DOHH2 (cell line): Measurements from ENCODE around the gene KCTD5.

ENCODE experiments used
- H3F3A ChIP-seq: fragments of 200-600 bp; sonication (generic), shearing (Covaris generic); 2 replicates; pipeline ENCODE4 v1.6.0; 2016; ENCODE audit warnings: antibody characterized with exemption, mild to moderate bottlenecking; ENCODE audit not compliant: control insufficient read depth, insufficient read depth
- H3K27ac ChIP-seq: fragments of 200-600 bp; sonication (generic); 2 replicates; pipeline ENCODE4 v1.5.1; 2014; ENCODE audit warnings: low read depth, mild to moderate bottlenecking, low read length, moderate library complexity
- H3K27me3 ChIP-seq: fragments of 200-600 bp; sonication (generic); 2 replicates; pipeline ENCODE4 v1.6.1; 2014; ENCODE audit warnings: mild to moderate bottlenecking, low read length, mixed read lengths; ENCODE audit not compliant: control insufficient read depth
- H3K36me3 ChIP-seq: fragments of 200-600 bp; sonication (generic); 2 replicates; pipeline ENCODE4 v1.6.1; 2014; ENCODE audit warnings: mild to moderate bottlenecking, low read length, moderate library complexity, mixed read lengths; ENCODE audit not compliant: control insufficient read depth
- H3K4me1 ChIP-seq: fragments of 200-600 bp; sonication (generic); 2 replicates; pipeline ENCODE4 v1.6.1; 2014; ENCODE audit warnings: mild to moderate bottlenecking, low read length, mixed read lengths; ENCODE audit not compliant: control insufficient read depth
- H3K4me2 ChIP-seq: fragments of 200-600 bp; sonication (generic); 2 replicates; pipeline ENCODE4 v1.6.0; 2014; ENCODE audit warnings: mild to moderate bottlenecking, low read length, moderate library complexity
- H3K4me3 ChIP-seq: fragments of 200-600 bp; sonication (generic); 2 replicates; pipeline ENCODE4 v1.5.1; 2014; ENCODE audit warnings: mild to moderate bottlenecking, low read length, mixed read lengths
- H3K79me2 ChIP-seq: fragments of 200-600 bp; sonication (generic); 2 replicates; pipeline ENCODE4 v1.6.1; 2014; ENCODE audit warnings: mild to moderate bottlenecking, low read length, mixed read lengths; ENCODE audit not compliant: control insufficient read depth
- H3K9me2 ChIP-seq: fragments of 200-600 bp; sonication (generic); replicated peaks from 2 replicates; pipeline ENCODE4 v1.6.1; 2014; ENCODE audit warnings: mild to moderate bottlenecking, low read length, mixed read lengths; ENCODE audit not compliant: control insufficient read depth
- H3K9me3 ChIP-seq: fragments of 200-600 bp; sonication (generic); 2 replicates; pipeline ENCODE4 v1.6.1; 2014; ENCODE audit warnings: antibody characterized with exemption, low read length, mixed read lengths; ENCODE audit not compliant: control insufficient read depth, insufficient read depth
- H4K20me1 ChIP-seq: fragments of 200-600 bp; sonication (generic); 2 replicates; pipeline ENCODE4 v1.6.0; 2014; ENCODE audit warnings: low read depth, mild to moderate bottlenecking, antibody characterized with exemption, low read length, moderate library complexity; ENCODE audit not compliant: control insufficient read depth, insufficient read depth
- EZH2phosphoT487 ChIP-seq: fragments of 200-600 bp; sonication (generic); IDR thresholded peaks from 2 replicates; pipeline ENCODE4 v1.6.1; 2017; ENCODE audit warnings: borderline replicate concordance, mild to moderate bottlenecking, antibody characterized with exemption, low read length, moderate library complexity, mixed read lengths
- TF ChIP-seq, protein P1 (sequence below): fragments of 200-600 bp; sonication (generic); IDR thresholded peaks from one replicate; pipeline ENCODE4 v1.5.1; 2014; ENCODE audit warnings: antibody characterized with exemption, mild to moderate bottlenecking, low read depth, low read length; ENCODE audit not compliant: poor library complexity, severe bottlenecking

The KCTD5 gene

GRCh38 chr16:2742323-2743006 is 60.1 kb downstream of the KCTD5 start:
- no peak overlapping the region for H3K4me3 ChIP-seq
- H3K27me3 ChIP-seq = no peaks in the 10 kb centered on the region
- no peak overlapping the region for H3K4me2 ChIP-seq
- TF ChIP-seq EZH2phosphoT487 = no peak
- TF ChIP-seq, protein P1, sequence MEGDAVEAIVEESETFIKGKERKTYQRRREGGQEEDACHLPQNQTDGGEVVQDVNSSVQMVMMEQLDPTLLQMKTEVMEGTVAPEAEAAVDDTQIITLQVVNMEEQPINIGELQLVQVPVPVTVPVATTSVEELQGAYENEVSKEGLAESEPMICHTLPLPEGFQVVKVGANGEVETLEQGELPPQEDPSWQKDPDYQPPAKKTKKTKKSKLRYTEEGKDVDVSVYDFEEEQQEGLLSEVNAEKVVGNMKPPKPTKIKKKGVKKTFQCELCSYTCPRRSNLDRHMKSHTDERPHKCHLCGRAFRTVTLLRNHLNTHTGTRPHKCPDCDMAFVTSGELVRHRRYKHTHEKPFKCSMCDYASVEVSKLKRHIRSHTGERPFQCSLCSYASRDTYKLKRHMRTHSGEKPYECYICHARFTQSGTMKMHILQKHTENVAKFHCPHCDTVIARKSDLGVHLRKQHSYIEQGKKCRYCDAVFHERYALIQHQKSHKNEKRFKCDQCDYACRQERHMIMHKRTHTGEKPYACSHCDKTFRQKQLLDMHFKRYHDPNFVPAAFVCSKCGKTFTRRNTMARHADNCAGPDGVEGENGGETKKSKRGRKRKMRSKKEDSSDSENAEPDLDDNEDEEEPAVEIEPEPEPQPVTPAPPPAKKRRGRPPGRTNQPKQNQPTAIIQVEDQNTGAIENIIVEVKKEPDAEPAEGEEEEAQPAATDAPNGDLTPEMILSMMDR = no peak
- H3K4me1 ChIP-seq = 0 out of 2 replicates have a peak, but pooled peaks cover 3% of the 10 kb centered on the region
- no peaks in the 10 kb centered on the region for H3K9me2 ChIP-seq
- no peaks in the 10 kb centered on the region for H3F3A ChIP-seq
- no peaks in the 10 kb centered on the region for H4K20me1 ChIP-seq
- no peak overlapping the region for H3K27ac ChIP-seq
- no peaks in the 10 kb centered on the region for H3K36me3 ChIP-seq
- H3K9me3 ChIP-seq = no peaks in the 10 kb centered on the region
- H3K79me2 ChIP-seq = no peaks in the 10 kb centered on the region

GRCh38 chr16:2743007-2743810 is 60.9 kb downstream of the KCTD5 start:
- H3K4me1 ChIP-seq = 0 out of 2 replicates have a peak, but pooled peaks cover 3% of the 10 kb centered on the region
- no peaks in the 10 kb centered on the region for H3K27me3 ChIP-seq
- H3K36me3 ChIP-seq = no peaks in the 10 kb centered on the region
- TF ChIP-seq, protein P1 = no peak
- no peak for TF ChIP-seq EZH2phosphoT487
- H3K4me2 ChIP-seq = no peak overlapping the region
- H3K9me3 ChIP-seq = no peaks in the 10 kb centered on the region
- no peaks in the 10 kb centered on the region for H3K9me2 ChIP-seq
- H4K20me1 ChIP-seq = no peaks in the 10 kb centered on the region
- H3K4me3 ChIP-seq = no peak overlapping the region
- no peaks in the 10 kb centered on the region for H3K79me2 ChIP-seq
- no peaks in the 10 kb centered on the region for H3F3A ChIP-seq
- H3K27ac ChIP-seq = no peak overlapping the region

GRCh38 chr16:2744711-2745110 is 62.4 kb downstream of the KCTD5 start:
- Histone ChIP-seq H3K4me1 (0 out of 2 replicates have a peak, but pooled peaks cover 4% of the 10 kb centered on the region), H3K4me2 (no peak overlapping the region)

More at GRCh38 chr16:2744711-2745110, 62.4 kb downstream of the KCTD5 start:
- TF ChIP-seq EZH2phosphoT487 = no peak
- TF ChIP-seq, protein P1 = no peak
- Histone ChIP-seq H3K27ac (no peak overlapping the region), H3K36me3 (peaks cover 8% of the 10 kb centered on the region), H3K9me2 (no peaks in the 10 kb centered on the region), H3F3A (no peaks in the 10 kb centered on the region), H4K20me1 (no peaks in the 10 kb centered on the region), H3K27me3 (no peaks in the 10 kb centered on the region), H3K4me3 (no peak overlapping the region), H3K9me3 (no peaks in the 10 kb centered on the region), H3K79me2 (peaks cover 6% of the 10 kb centered on the region)
